GM19372 (cell line): ENCODE results near the gene SFPQ.
"Not testable (repeated sequence)": the region's sequence is repeated elsewhere in the genome, so short reads cannot be mapped to it uniquely, and the experiment has no call there.

Experiments used
- ATAC-seq: cut with Tn5 transposase; IDR thresholded peaks from one replicate; pipeline ENCODE4 v1.9.1; 2021; ENCODE audit warnings: mild to moderate bottlenecking, low read depth, moderate library complexity; ENCODE audit not compliant: unreplicated experiment

The SFPQ gene

GRCh38 chr1:35145892-35146549, 46.9 kb downstream of the SFPQ start:
- not testable (repeated sequence) for ATAC-seq

GRCh38 chr1:35143737-35144508, 49.0 kb downstream of the SFPQ start:
- no peak for ATAC-seq

- ATAC-seq = not testable (repeated sequence)
These were observed 50.2 kb downstream of the SFPQ start for GRCh38 chr1:35142728-35143127.

GRCh38 chr1:35142294-35142693, 50.7 kb downstream of the SFPQ start:
- ATAC-seq = not testable (repeated sequence)

GRCh38 chr1:35137590-35137989, 55.4 kb downstream of the SFPQ start:
- ATAC-seq = not testable (repeated sequence)

GRCh38 chr1:35136780-35137179, 56.2 kb downstream of the SFPQ start:
- ATAC-seq = no peak
